ENCODE results near the gene DOC2B. TPM values are rescaled to one million over a fixed set of nuclear protein-coding genes. Genes with fewer than 3 reads are reported as not detected.

The DOC2B gene
- total and polyA plus RNA-seq, 7 donors: 0.46 to 12.5 (median 4.9) TPM

- Histone ChIP-seq H3K27ac (no peak overlapping the region), H3K4me1 (no peaks in the 10 kb centered on the region), H3K27me3 (no peaks in the 10 kb centered on the region), H3K36me3 (no peaks in the 10 kb centered on the region), H3K9me3 (no peaks in the 10 kb centered on the region), H3K4me3 (no peak overlapping the region)
- 80 to 81% methylated on average over 11 of the region's 11 CpGs for WGBS, 2 donors
- no peak for DNase-seq
- intact Hi-C loops (cut with DNase I): no loop called here
- TF ChIP-seq POLR2AphosphoS5 (IDR thresholded peaks at IDR 0.05) (no peak), CTCF (IDR thresholded peaks at IDR 0.05) (no peak), EP300 (IDR thresholded peaks at IDR 0.05) (no peak), POLR2A (IDR thresholded peaks at IDR 0.05) (no peak)
Measured at GRCh38 chr17:163514-164098, 17.8 kb downstream of the DOC2B start.

GRCh38 chr17:162689-163088, 18.8 kb downstream of the DOC2B start:
- no peaks in the 10 kb centered on the region for H3K27me3 ChIP-seq
- TF ChIP-seq EP300 (IDR thresholded peaks at IDR 0.05) (no peak), POLR2A (IDR thresholded peaks at IDR 0.05) (no peak), POLR2AphosphoS5 (IDR thresholded peaks at IDR 0.05) (no peak), CTCF (IDR thresholded peaks at IDR 0.05) (no peak)
- H3K4me1 ChIP-seq: no peaks in the 10 kb centered on the region
- intact Hi-C loops (cut with DNase I): no loop called here
- H3K4me3 ChIP-seq: no peak overlapping the region
- DNase-seq: no peak
- no peaks in the 10 kb centered on the region for H3K36me3 ChIP-seq
- H3K27ac ChIP-seq: no peak overlapping the region
- no peaks in the 10 kb centered on the region for H3K9me3 ChIP-seq
- WGBS, 2 donors: 42 to 75% methylated on average over 11 of the region's 11 CpGs

GRCh38 chr17:161481-161880, 20.0 kb downstream of the DOC2B start:
- no peak overlapping the region for H3K4me3 ChIP-seq
- H3K27ac ChIP-seq: no peak overlapping the region
- 82 to 85% methylated on average over 10 of the region's 10 CpGs for WGBS, 2 donors
- DNase-seq: no peak
- no peaks in the 10 kb centered on the region for H3K27me3 ChIP-seq
- no peaks in the 10 kb centered on the region for H3K9me3 ChIP-seq
- H3K4me1 ChIP-seq: no peaks in the 10 kb centered on the region
- intact Hi-C loops (cut with DNase I): no loop called here
- H3K36me3 ChIP-seq: no peaks in the 10 kb centered on the region
- TF ChIP-seq EP300 (IDR thresholded peaks at IDR 0.05) (no peak), POLR2AphosphoS5 (IDR thresholded peaks at IDR 0.05) (no peak), CTCF (IDR thresholded peaks at IDR 0.05) (no peak), POLR2A (IDR thresholded peaks at IDR 0.05) (no peak)

- no peak for DNase-seq
- Histone ChIP-seq H3K36me3 (no peaks in the 10 kb centered on the region), H3K27me3 (no peaks in the 10 kb centered on the region), H3K4me3 (no peak overlapping the region), H3K9me3 (no peaks in the 10 kb centered on the region), H3K4me1 (no peaks in the 10 kb centered on the region), H3K27ac (no peak overlapping the region)
- WGBS, 2 donors: 89 to 90% methylated on average over 13 of the region's 13 CpGs
- intact Hi-C loops (cut with DNase I): no loop called here
- TF ChIP-seq EP300 (IDR thresholded peaks at IDR 0.05): no peak
- TF ChIP-seq POLR2AphosphoS5 (IDR thresholded peaks at IDR 0.05): no peak
- TF ChIP-seq POLR2A (IDR thresholded peaks at IDR 0.05): no peak
- TF ChIP-seq CTCF (IDR thresholded peaks at IDR 0.05): no peak
Measured at GRCh38 chr17:160336-160735, 21.1 kb downstream of the DOC2B start.

GRCh38 chr17:159609-160008, 21.8 kb downstream of the DOC2B start:
- H3K27ac ChIP-seq: no peak overlapping the region
- no peaks in the 10 kb centered on the region for H3K36me3 ChIP-seq
- intact Hi-C loops (cut with DNase I): no loop called here
- TF ChIP-seq CTCF (IDR thresholded peaks at IDR 0.05) (no peak), POLR2A (IDR thresholded peaks at IDR 0.05) (no peak), EP300 (IDR thresholded peaks at IDR 0.05) (no peak), POLR2AphosphoS5 (IDR thresholded peaks at IDR 0.05) (no peak)
- WGBS, 2 donors: 91 to 93% methylated on average over 15 of the region's 15 CpGs
- no peaks in the 10 kb centered on the region for H3K4me1 ChIP-seq
- no peaks in the 10 kb centered on the region for H3K9me3 ChIP-seq
- H3K27me3 ChIP-seq: no peaks in the 10 kb centered on the region
- H3K4me3 ChIP-seq: no peak overlapping the region
- no peak for DNase-seq

All from sigmoid colon (tissue), 7 donors.